Thoracic aorta (tissue), 2 donors: ENCODE data around the gene F8. TPM values are rescaled to one million over a fixed set of nuclear protein-coding genes. Genes with fewer than 3 reads are reported as not detected.

Source experiments
- ATAC-seq: fragments of 150-250 bp; one replicate; pipeline ENCODE4 v1.8.0; 2017; ENCODE audit warnings: low read depth; ENCODE audit not compliant: insufficient number of reproducible peaks, low FRiP score
- DNase-seq: peaks from one replicate; pipeline ENCODE4 v3.0.0-alpha.2; 2020; ENCODE audit warnings: low spot score
- H3K27ac ChIP-seq, 2 donors: fragments of 200-600 bp; sonication (generic); 1 replicate in 1 of 2; 2 replicates in 1 of 2; pipeline ENCODE4 v1.5.1; 2016; ENCODE audit warnings: mild to moderate bottlenecking in 2 of 2, moderate library complexity in 2 of 2
- H3K27me3 ChIP-seq: fragments of 200-600 bp; sonication (generic); replicated peaks from 2 replicates; pipeline ENCODE4 v1.6.0; 2016; ENCODE audit warnings: mild to moderate bottlenecking; ENCODE audit not compliant: insufficient read depth
- H3K36me3 ChIP-seq: fragments of 200-600 bp; sonication (generic); one replicate; pipeline ENCODE4 v1.5.1; 2016
- H3K4me1 ChIP-seq, 2 donors: fragments of 200-600 bp; sonication (generic); 1 replicate in 1 of 2; 2 replicates in 1 of 2; pipeline versions ENCODE4 v1.5.1 to v1.6.0; 2016; ENCODE audit warnings: low read depth in 2 of 2, mild to moderate bottlenecking in 1 of 2; ENCODE audit not compliant: control insufficient read depth in 1 of 2
- H3K4me3 ChIP-seq: fragments of 200-600 bp; sonication (generic); 2 replicates; pipeline ENCODE4 v1.5.1; 2016; ENCODE audit warnings: mild to moderate bottlenecking
- H3K9me3 ChIP-seq: fragments of 200-600 bp; sonication (generic); 2 replicates; pipeline ENCODE4 v1.5.1; 2016
- CTCF ChIP-seq: fragments of 200-600 bp; sonication (generic); IDR thresholded peaks from one replicate; pipeline ENCODE4 v1.5.1; 2019; ENCODE audit warnings: antibody characterized with exemption
- total RNA-seq, 2 donors: library from RNA; depleted of rRNA; stranded (reverse); fragments of >200 nt; gene quantifications; one replicate each; pipeline versions ENCODE4 v1.1.0 to v1.2.3, GENCODE V29; 2016

F8 gene
- total RNA-seq, 2 donors from 2014 or later = 7.7 to 18.1 TPM

- peak overlapping the region in 1 of 2 donors; percentile 41 for H3K27ac ChIP-seq
Observed at GRCh38 chrX:154799556-154800348, 222.8 kb downstream of the F8 start.

GRCh38 chrX:154797006-154797405, 225.5 kb downstream of the F8 start:
- H3K9me3 ChIP-seq = no peaks in the 10 kb centered on the region

More at GRCh38 chrX:154799556-154800348, 222.8 kb downstream of the F8 start:
- Histone ChIP-seq H3K4me1 (peaks cover 0 to 4% of the 10 kb centered on the region in 2 donors), H3K4me3 (no peak overlapping the region), H3K9me3 (no peaks in the 10 kb centered on the region), H3K36me3 (no peaks in the 10 kb centered on the region), H3K27me3 (no peaks in the 10 kb centered on the region)
- TF ChIP-seq CTCF = no peak
- no peak for DNase-seq
- ATAC-seq = no peak

GRCh38 chrX:154795016-154795415, 227.5 kb downstream of the F8 start:
- H3K9me3 ChIP-seq = no peaks in the 10 kb centered on the region
- ATAC-seq (no peak), DNase-seq (no peak)
- H3K27ac ChIP-seq = no peak overlapping the region
- no peak overlapping the region for H3K4me3 ChIP-seq
- H3K27me3 ChIP-seq = no peaks in the 10 kb centered on the region
- no peak for TF ChIP-seq CTCF
- H3K36me3 ChIP-seq = no peaks in the 10 kb centered on the region
- H3K4me1 ChIP-seq = no peaks in the 10 kb centered on the region

More at GRCh38 chrX:154797006-154797405, 225.5 kb downstream of the F8 start:
- no peaks in the 10 kb centered on the region for H3K4me1 ChIP-seq
- H3K27me3 ChIP-seq = no peaks in the 10 kb centered on the region
- no peak overlapping the region for H3K4me3 ChIP-seq
- DNase-seq = no peak
- no peaks in the 10 kb centered on the region for H3K36me3 ChIP-seq
- no peak for ATAC-seq
- H3K27ac ChIP-seq = no peak overlapping the region
- no peak for TF ChIP-seq CTCF

- H3K36me3 ChIP-seq = no peaks in the 10 kb centered on the region
- H3K27me3 ChIP-seq = no peaks in the 10 kb centered on the region
- TF ChIP-seq CTCF = no peak
- no peak overlapping the region for H3K27ac ChIP-seq
- ATAC-seq (no peak), DNase-seq (no peak)
- no peaks in the 10 kb centered on the region for H3K4me1 ChIP-seq
- H3K9me3 ChIP-seq = no peaks in the 10 kb centered on the region
- no peak overlapping the region for H3K4me3 ChIP-seq
Observed at GRCh38 chrX:154793084-154793795, 229.3 kb downstream of the F8 start.

- Histone ChIP-seq H3K27ac (no peak overlapping the region), H3K9me3 (no peaks in the 10 kb centered on the region), H3K4me3 (no peak overlapping the region), H3K27me3 (no peaks in the 10 kb centered on the region), H3K36me3 (no peaks in the 10 kb centered on the region), H3K4me1 (no peaks in the 10 kb centered on the region)
- ATAC-seq (no peak), DNase-seq (no peak)
- no peak for TF ChIP-seq CTCF
Observed at GRCh38 chrX:154791939-154792338, 230.6 kb downstream of the F8 start.
